PFSK-1 (cell line): ENCODE results near the gene ATOH8.

ENCODE experiments used
- POLR2AphosphoS5 ChIP-seq: IDR thresholded peaks from 2 replicates; pipeline ENCODE4 v1.6.1; 2012; ENCODE audit warnings: low read depth, mild to moderate bottlenecking, control low read depth, low read length, moderate library complexity
- REST ChIP-seq, 2 experiments: IDR thresholded peaks; 2 replicates each; pipeline versions ENCODE4 v1.6.1 to v1.8.0; 2011 to 2012; ENCODE audit warnings: low read depth in 2 of 2, low read length in 2 of 2, control low read depth in 1 of 2, inconsistent platforms in 1 of 2, mild to moderate bottlenecking in 1 of 2, moderate library complexity in 1 of 2; ENCODE audit not compliant: insufficient read depth in 1 of 2
- TAF1 ChIP-seq: IDR thresholded peaks from 2 replicates; pipeline ENCODE4 v1.6.1; 2012; ENCODE audit warnings: low read length, control low read depth, borderline replicate concordance; ENCODE audit not compliant: insufficient read depth

GRCh38 chr2:85828725-85829124 lies 74.9 kb downstream of the ATOH8 start:
- TF ChIP-seq TAF1 (no peak), REST (IDR thresholded peaks at IDR 0.05; ENCODE audit: insufficient read depth in 1 of 2, low read depth in 2 of 2, low read length in 2 of 2) (no peak), POLR2AphosphoS5 (no peak)
